Fibroblast of lung (primary cell): ENCODE results near the gene CALD1. TPM values are rescaled to one million over a fixed set of nuclear protein-coding genes. Genes with fewer than 3 reads are reported as not detected.

Experiments
- DNase-seq, 2 donors: peaks; one replicate each; pipeline versions ENCODE4 v3.0.0 to v3.0.0-alpha.2; 2010; ENCODE audit warnings: low read depth in 2 of 2
- H2AFZ ChIP-seq: 2 replicates; pipeline ENCODE4 v1.5.1; 2012; ENCODE audit warnings: low read length, control low read depth, inconsistent platforms
- H3K27ac ChIP-seq: 2 replicates; pipeline ENCODE4 v1.5.1; 2011; ENCODE audit warnings: low read length, control low read depth; ENCODE audit not compliant: insufficient read depth
- H3K27me3 ChIP-seq: 2 replicates; pipeline ENCODE4 v1.5.1; 2011; ENCODE audit warnings: mild to moderate bottlenecking, low read length; ENCODE audit not compliant: control insufficient read depth, insufficient read depth
- H3K36me3 ChIP-seq: 2 replicates; pipeline ENCODE4 v1.5.1; 2011; ENCODE audit warnings: low read length; ENCODE audit not compliant: control insufficient read depth, insufficient read depth
- H3K4me1 ChIP-seq: 2 replicates; pipeline ENCODE4 v1.5.1; 2011; ENCODE audit warnings: low read length; ENCODE audit not compliant: control insufficient read depth, insufficient read depth; ENCODE audit errors: extremely low read depth
- H3K4me2 ChIP-seq: 2 replicates; pipeline ENCODE4 v1.5.1; 2011; ENCODE audit warnings: low read length, control low read depth; ENCODE audit not compliant: insufficient read depth; ENCODE audit errors: extremely low read depth
- H3K4me3 ChIP-seq, 4 experiments: fragments of 200-600 bp in 1 of 4; sonication (generic) in 1 of 4; replicated peaks in 1 of 4; 2 replicates each; pipeline ENCODE4 v1.5.1; 2011 to 2016; ENCODE audit warnings: low read length in 4 of 4, low read depth in 3 of 4, mild to moderate bottlenecking in 3 of 4, control low read depth in 2 of 4, inconsistent platforms in 1 of 4, mixed read lengths in 1 of 4; ENCODE audit not compliant: insufficient read depth in 1 of 4; ENCODE audit errors: control extremely low read depth in 1 of 4
- H3K79me2 ChIP-seq: 2 replicates; pipeline ENCODE4 v1.5.1; 2012; ENCODE audit warnings: mild to moderate bottlenecking, low read length, inconsistent platforms; ENCODE audit not compliant: control insufficient read depth, insufficient read depth
- H3K9ac ChIP-seq: 2 replicates; pipeline ENCODE4 v1.5.1; 2011; ENCODE audit warnings: mild to moderate bottlenecking, low read length, control low read depth; ENCODE audit not compliant: insufficient read depth
- H3K9me3 ChIP-seq: 2 replicates; pipeline ENCODE4 v1.5.1; 2012; ENCODE audit warnings: low read depth, low read length; ENCODE audit not compliant: control insufficient read depth, insufficient read depth
- H4K20me1 ChIP-seq: 2 replicates; pipeline ENCODE4 v1.5.1; 2011; ENCODE audit warnings: low read length; ENCODE audit not compliant: control insufficient read depth, insufficient read depth; ENCODE audit errors: extremely low read depth
- CTCF ChIP-seq, 2 donors: IDR thresholded peaks in 1 of 2; conservative IDR thresholded peaks in 1 of 2; 1 replicate in 1 of 2; 2 replicates in 1 of 2; pipeline ENCODE4 v1.5.1; 2011 to 2012; ENCODE audit warnings: low read length in 2 of 2, control low read depth in 1 of 2, inconsistent platforms in 1 of 2, low read depth in 1 of 2, mild to moderate bottlenecking in 1 of 2
- EZH2 ChIP-seq: IDR thresholded peaks from 2 replicates; pipeline ENCODE4 v1.5.1; 2012; ENCODE audit warnings: low read length, control low read depth, mild to moderate bottlenecking; ENCODE audit errors: missing control alignments
- polyA plus RNA-seq, 2 donors: library from polyadenylated mRNA; depleted of rRNA in 1 of 2; stranded (reverse) in 1 of 2; unstranded in 1 of 2; fragments of >200 nt; gene quantifications; 2 replicates each; pipeline ENCODE4 v1.2.1, GENCODE V29; 2011 to 2012; ENCODE audit warnings: missing spikeins in 1 of 2
- total RNA-seq: library from RNA; depleted of rRNA; stranded (reverse); fragments of >200 nt; gene quantifications from 2 replicates; pipeline ENCODE4 v1.2.1, GENCODE V29; 2014

CALD1 gene
- total and polyA plus RNA-seq, 2 donors (not counting 1 experiment from before 2014, with no cell fraction given), result 343 to 1,187 TPM

GRCh38 chr7:135001390-135002165, 222.1 kb downstream of the CALD1 start:
- Histone ChIP-seq H2AFZ (no peak overlapping the region), H3K9me3 (no peaks in the 10 kb centered on the region), H3K4me2 (no peak overlapping the region), H3K9ac (no peak overlapping the region), H3K36me3 (no peaks in the 10 kb centered on the region), H3K27me3 (no peaks in the 10 kb centered on the region), H3K4me1 (no peaks in the 10 kb centered on the region), H3K4me3 (no peak overlapping the region), H3K27ac (no peak overlapping the region), H4K20me1 (no peaks in the 10 kb centered on the region), H3K79me2 (no peaks in the 10 kb centered on the region)
- DNase-seq, result peak in 1 of 2 donors; percentile 38
- TF ChIP-seq EZH2 (no peak), CTCF (conservative IDR thresholded peaks at IDR 0.05 in 1 of 2, IDR thresholded peaks at IDR 0.05 in 1 of 2; ENCODE audit: low read depth in 1 of 2, low read length in 2 of 2) (no peak)

- DNase-seq, result no peak
- no peaks in the 10 kb centered on the region for H3K79me2 ChIP-seq
- H3K4me3 ChIP-seq, result no peak overlapping the region
- no peak overlapping the region for H3K4me2 ChIP-seq
- H4K20me1 ChIP-seq, result no peaks in the 10 kb centered on the region
- TF ChIP-seq CTCF (conservative IDR thresholded peaks at IDR 0.05 in 1 of 2, IDR thresholded peaks at IDR 0.05 in 1 of 2; ENCODE audit: low read depth in 1 of 2, low read length in 2 of 2), result no peak
- no peak for TF ChIP-seq EZH2
- H3K27ac ChIP-seq, result no peak overlapping the region
- H3K36me3 ChIP-seq, result no peaks in the 10 kb centered on the region
- H3K27me3 ChIP-seq, result no peaks in the 10 kb centered on the region
- no peaks in the 10 kb centered on the region for H3K4me1 ChIP-seq
- H3K9me3 ChIP-seq, result no peaks in the 10 kb centered on the region
- no peak overlapping the region for H2AFZ ChIP-seq
- H3K9ac ChIP-seq, result no peak overlapping the region
These were observed 232.8 kb downstream of the CALD1 start for GRCh38 chr7:135012229-135012628.

Other genes with a start within 250 kb of the CALD1 start
- gene AKR1B15, start 230.5 kb upstream of the CALD1 start, total RNA-seq, result not detected in 2 replicates
- not detected in 2 replicates for gene AKR1B15, start 230.5 kb upstream of the CALD1 start, polyA plus RNA-seq
- 19.0 and 25.8 TPM in 2 replicates for gene BPGM, start 132.8 kb upstream of the CALD1 start, total RNA-seq
- 24.0 and 29.7 TPM in 2 replicates for gene BPGM, start 132.8 kb upstream of the CALD1 start, polyA plus RNA-seq
- gene AGBL3, start 206.9 kb downstream of the CALD1 start, total RNA-seq, result 1.3 TPM in 2 replicates
- 0.56 and 0.78 TPM in 2 replicates for gene AGBL3, start 206.9 kb downstream of the CALD1 start, polyA plus RNA-seq